ENCODE data around the gene HEATR3.

Gene HEATR3

DNA sequence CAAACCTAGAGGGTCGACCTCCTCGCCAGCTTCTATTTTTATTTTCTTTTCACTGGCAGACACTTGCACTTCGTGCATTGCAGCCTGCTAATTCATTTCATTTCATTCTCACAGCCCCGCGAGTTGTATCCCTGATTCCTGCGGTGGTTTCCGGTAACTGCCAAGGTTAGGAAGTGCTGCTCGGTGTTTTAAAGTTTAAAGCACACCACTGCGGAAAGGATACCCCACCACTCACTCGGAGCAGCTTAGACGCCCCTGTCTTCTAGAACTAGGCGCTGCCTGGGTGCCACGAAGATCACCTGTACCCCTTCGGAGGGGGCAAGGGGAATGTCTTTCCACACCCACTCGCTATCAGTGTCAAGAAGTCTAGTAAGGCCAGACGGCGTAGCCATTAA is 40.2 kb upstream of the HEATR3 start:
- Histone ChIP-seq H3F3A (ENCODE audit: control insufficient read depth, insufficient read depth) (no peaks in the 10 kb centered on the region), H4K20me1 (ENCODE audit: control insufficient read depth, insufficient read depth, low read depth, low read length) (peaks cover 5% of the 10 kb centered on the region; the same call in 1 of the 2 replicates), H3K4me1 (ENCODE audit: control insufficient read depth, low read length) (peaks cover 13% of the 10 kb centered on the region), H3K9me2 (replicated peaks; ENCODE audit: control insufficient read depth, low read length) (no peaks in the 10 kb centered on the region), H3K4me2 (ENCODE audit: low read length) (peak overlapping the region; percentile 77), H3K79me2 (ENCODE audit: control insufficient read depth, low read length) (peaks cover 34% of the 10 kb centered on the region), H3K9me3 (ENCODE audit: control insufficient read depth, insufficient read depth, low read length) (no peaks in the 10 kb centered on the region), H3K27ac (ENCODE audit: low read depth, low read length) (peak overlapping the region; percentile 19; the same call in 1 of the 2 replicates), H3K27me3 (ENCODE audit: control insufficient read depth, low read length) (peaks cover 15% of the 10 kb centered on the region), H3K4me3 (ENCODE audit: low read length) (peak overlapping the region; percentile 98), H3K36me3 (ENCODE audit: control insufficient read depth, low read length) (peaks cover 22% of the 10 kb centered on the region)
- TF ChIP-seq EZH2phosphoT487 (IDR thresholded peaks at IDR 0.05; ENCODE audit: borderline replicate concordance, low read length) = no peak
- no peak for TF ChIP-seq CTCF (IDR thresholded peaks at IDR 0.05; ENCODE audit: low read depth, low read length, poor library complexity, severe bottlenecking)

DNA sequence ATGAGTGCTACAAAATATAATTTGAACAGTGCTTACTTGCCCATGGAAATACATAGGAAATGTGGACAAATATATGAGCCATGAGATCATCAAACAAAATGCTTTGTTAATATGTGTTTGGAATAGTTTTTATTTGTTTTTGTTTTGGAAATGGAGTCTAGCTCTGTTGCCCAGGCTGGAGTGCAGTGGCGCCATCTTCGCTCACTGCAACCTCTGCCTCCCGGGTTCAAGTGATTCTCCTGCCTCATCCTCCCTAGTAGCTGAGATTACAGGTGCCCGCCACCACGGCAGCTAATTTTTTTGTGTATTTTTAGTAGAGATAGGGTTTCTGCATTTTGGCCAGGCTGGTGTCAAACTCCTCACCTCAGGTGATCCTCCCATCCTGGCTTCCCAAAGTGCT is 37.9 kb upstream of the HEATR3 start:
- Histone ChIP-seq H3K4me1 (ENCODE audit: control insufficient read depth, low read length) (peaks cover 13% of the 10 kb centered on the region), H3F3A (ENCODE audit: control insufficient read depth, insufficient read depth) (no peaks in the 10 kb centered on the region), H3K9me2 (replicated peaks; ENCODE audit: control insufficient read depth, low read length) (no peaks in the 10 kb centered on the region), H4K20me1 (ENCODE audit: control insufficient read depth, insufficient read depth, low read depth, low read length) (peaks cover 5% of the 10 kb centered on the region; the same call in 1 of the 2 replicates), H3K4me2 (ENCODE audit: low read length) (no peak overlapping the region), H3K27me3 (ENCODE audit: control insufficient read depth, low read length) (0 out of 2 replicates have a peak, but pooled peaks cover under 1% of the 10 kb centered on the region), H3K27ac (ENCODE audit: low read depth, low read length) (no peak overlapping the region), H3K4me3 (ENCODE audit: low read length) (no peak overlapping the region), H3K79me2 (ENCODE audit: control insufficient read depth, low read length) (peaks cover 34% of the 10 kb centered on the region), H3K9me3 (ENCODE audit: control insufficient read depth, insufficient read depth, low read length) (no peaks in the 10 kb centered on the region), H3K36me3 (ENCODE audit: control insufficient read depth, low read length) (peaks cover 38% of the 10 kb centered on the region)
- no peak for TF ChIP-seq CTCF (IDR thresholded peaks at IDR 0.05; ENCODE audit: low read depth, low read length, poor library complexity, severe bottlenecking)
- no peak for TF ChIP-seq EZH2phosphoT487 (IDR thresholded peaks at IDR 0.05; ENCODE audit: borderline replicate concordance, low read length)

DNA sequence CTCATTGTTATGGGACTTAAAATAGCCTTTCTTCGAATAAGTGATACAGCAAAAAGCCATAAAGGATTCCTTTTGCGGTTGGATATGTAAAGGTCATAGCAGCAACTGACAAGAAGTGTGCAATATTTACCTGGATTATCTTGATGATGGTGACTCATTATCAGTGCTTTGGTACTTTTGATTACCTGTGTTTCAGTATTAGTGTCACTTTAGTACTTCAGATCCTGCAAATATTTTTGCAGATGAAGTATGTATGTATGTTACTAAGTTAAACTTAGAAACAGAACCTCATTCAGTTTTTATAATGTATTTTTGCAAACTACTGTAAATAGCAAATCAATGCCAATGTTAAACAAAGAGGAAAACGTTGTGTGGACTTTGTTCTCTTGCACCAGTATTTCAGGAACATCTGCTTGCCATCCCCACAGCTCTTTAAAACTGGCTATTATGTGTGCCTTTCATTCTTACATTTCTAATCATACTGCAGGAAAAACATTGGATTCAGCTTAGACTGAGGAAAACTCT is 30.2 kb upstream of the HEATR3 start:
- peaks cover 45% of the 10 kb centered on the region for H3K36me3 ChIP-seq (ENCODE audit: control insufficient read depth, low read length)
- TF ChIP-seq CTCF (IDR thresholded peaks at IDR 0.05; ENCODE audit: low read depth, low read length, poor library complexity, severe bottlenecking) = no peak
- no peak for TF ChIP-seq EZH2phosphoT487 (IDR thresholded peaks at IDR 0.05; ENCODE audit: borderline replicate concordance, low read length)

More for the DNA sequence above, 30.2 kb upstream of the HEATR3 start:
- no peak overlapping the region for H3K4me2 ChIP-seq (ENCODE audit: low read length)
- no peaks in the 10 kb centered on the region for H3K9me2 ChIP-seq (replicated peaks; ENCODE audit: control insufficient read depth, low read length)
- no peaks in the 10 kb centered on the region for H3K4me1 ChIP-seq (ENCODE audit: control insufficient read depth, low read length)
- no peaks in the 10 kb centered on the region for H3K79me2 ChIP-seq (ENCODE audit: control insufficient read depth, low read length)
- H3K9me3 ChIP-seq (ENCODE audit: control insufficient read depth, insufficient read depth, low read length) = no peaks in the 10 kb centered on the region
- no peaks in the 10 kb centered on the region for H3K27me3 ChIP-seq (ENCODE audit: control insufficient read depth, low read length)
- no peaks in the 10 kb centered on the region for H4K20me1 ChIP-seq (ENCODE audit: control insufficient read depth, insufficient read depth, low read depth, low read length)
- 0 out of 2 replicates have a peak, but pooled peaks cover 3% of the 10 kb centered on the region for H3F3A ChIP-seq (ENCODE audit: control insufficient read depth, insufficient read depth)
- H3K4me3 ChIP-seq (ENCODE audit: low read length) = no peak overlapping the region
- no peak overlapping the region for H3K27ac ChIP-seq (ENCODE audit: low read depth, low read length)

Data from DOHH2 (cell line).